ENCODE measurements around the gene POLR1C.

The POLR1C gene

GRCh38 chr6:43499028-43499815, 17.7 kb upstream of the POLR1C start:
- no peak for TF ChIP-seq EZH2phosphoT487 (conservative IDR thresholded peaks at IDR 0.05; ENCODE audit: low read length)
- H3K4me2 ChIP-seq (ENCODE audit: low read depth, low read length, poor library complexity, severe bottlenecking), result no peak overlapping the region
- H3K9ac ChIP-seq (ENCODE audit: low read length), result no peak overlapping the region
- no peak overlapping the region for H2AFZ ChIP-seq (ENCODE audit: low read depth, low read length, severe bottlenecking)
- no peaks in the 10 kb centered on the region for H3F3A ChIP-seq (ENCODE audit: insufficient read depth)
- no peaks in the 10 kb centered on the region for H3K36me3 ChIP-seq (ENCODE audit: low read length)
- no peak overlapping the region for H3K4me3 ChIP-seq (ENCODE audit: insufficient read depth, low read length, poor library complexity, severe bottlenecking)
- H3K9me2 ChIP-seq (replicated peaks; ENCODE audit: insufficient read depth, low read length), result no peaks in the 10 kb centered on the region
- H3K27ac ChIP-seq (ENCODE audit: low read depth, low read length), result no peak overlapping the region
- H4K20me1 ChIP-seq (ENCODE audit: low read depth, low read length), result no peaks in the 10 kb centered on the region
- H3K27me3 ChIP-seq (ENCODE audit: low read length), result no peaks in the 10 kb centered on the region
- no peaks in the 10 kb centered on the region for H3K9me3 ChIP-seq (ENCODE audit: insufficient read depth, low read length)
- H3K79me2 ChIP-seq (ENCODE audit: insufficient read depth, low read length), result no peaks in the 10 kb centered on the region

DNA sequence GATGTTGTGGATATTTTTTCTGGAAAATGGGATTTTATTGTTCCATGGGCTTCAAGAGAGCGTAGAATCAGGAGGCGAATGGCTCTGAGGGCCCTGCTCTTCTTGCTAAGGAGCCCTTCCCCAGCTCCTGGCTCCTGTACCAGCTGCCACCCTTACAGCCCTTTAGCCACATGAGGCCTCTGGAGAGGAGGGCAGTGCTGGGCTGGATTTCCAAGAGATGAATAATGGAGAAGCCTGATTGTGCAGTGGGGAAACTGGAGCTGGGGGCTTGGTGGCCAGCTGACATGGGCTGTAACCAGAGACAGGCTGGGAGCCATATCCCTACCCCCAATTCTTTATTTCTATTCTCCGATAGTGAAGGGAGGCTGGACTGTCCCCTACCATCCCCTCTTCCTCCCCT, 16.0 kb upstream of the POLR1C start:
- no peaks in the 10 kb centered on the region for H3K36me3 ChIP-seq (ENCODE audit: low read length)

GRCh38 chr6:43502666-43503065, 14.2 kb upstream of the POLR1C start:
- no peaks in the 10 kb centered on the region for H3K27me3 ChIP-seq (ENCODE audit: low read length)
- H3K9me2 ChIP-seq (replicated peaks; ENCODE audit: insufficient read depth, low read length), result no peaks in the 10 kb centered on the region
- no peak overlapping the region for H3K9ac ChIP-seq (ENCODE audit: low read length)
- no peak for TF ChIP-seq EZH2phosphoT487 (conservative IDR thresholded peaks at IDR 0.05; ENCODE audit: low read length)
- TF ChIP-seq, protein P1, sequence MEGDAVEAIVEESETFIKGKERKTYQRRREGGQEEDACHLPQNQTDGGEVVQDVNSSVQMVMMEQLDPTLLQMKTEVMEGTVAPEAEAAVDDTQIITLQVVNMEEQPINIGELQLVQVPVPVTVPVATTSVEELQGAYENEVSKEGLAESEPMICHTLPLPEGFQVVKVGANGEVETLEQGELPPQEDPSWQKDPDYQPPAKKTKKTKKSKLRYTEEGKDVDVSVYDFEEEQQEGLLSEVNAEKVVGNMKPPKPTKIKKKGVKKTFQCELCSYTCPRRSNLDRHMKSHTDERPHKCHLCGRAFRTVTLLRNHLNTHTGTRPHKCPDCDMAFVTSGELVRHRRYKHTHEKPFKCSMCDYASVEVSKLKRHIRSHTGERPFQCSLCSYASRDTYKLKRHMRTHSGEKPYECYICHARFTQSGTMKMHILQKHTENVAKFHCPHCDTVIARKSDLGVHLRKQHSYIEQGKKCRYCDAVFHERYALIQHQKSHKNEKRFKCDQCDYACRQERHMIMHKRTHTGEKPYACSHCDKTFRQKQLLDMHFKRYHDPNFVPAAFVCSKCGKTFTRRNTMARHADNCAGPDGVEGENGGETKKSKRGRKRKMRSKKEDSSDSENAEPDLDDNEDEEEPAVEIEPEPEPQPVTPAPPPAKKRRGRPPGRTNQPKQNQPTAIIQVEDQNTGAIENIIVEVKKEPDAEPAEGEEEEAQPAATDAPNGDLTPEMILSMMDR (IDR thresholded peaks at IDR 0.05; ENCODE audit: insufficient read depth, low read length, poor library complexity, severe bottlenecking), result no peak
- H2AFZ ChIP-seq (ENCODE audit: low read depth, low read length, severe bottlenecking), result no peak overlapping the region
- no peak overlapping the region for H3K27ac ChIP-seq (ENCODE audit: low read depth, low read length)
- H3K79me2 ChIP-seq (ENCODE audit: insufficient read depth, low read length), result no peaks in the 10 kb centered on the region
- no peaks in the 10 kb centered on the region for H3F3A ChIP-seq (ENCODE audit: insufficient read depth)
- no peaks in the 10 kb centered on the region for H3K9me3 ChIP-seq (ENCODE audit: insufficient read depth, low read length)
- H3K36me3 ChIP-seq (ENCODE audit: low read length), result no peaks in the 10 kb centered on the region
- no peaks in the 10 kb centered on the region for H4K20me1 ChIP-seq (ENCODE audit: low read depth, low read length)
- no peak overlapping the region for H3K4me2 ChIP-seq (ENCODE audit: low read depth, low read length, poor library complexity, severe bottlenecking)
- H3K4me3 ChIP-seq (ENCODE audit: insufficient read depth, low read length, poor library complexity, severe bottlenecking), result no peak overlapping the region

More for the DNA sequence above, 16.0 kb upstream of the POLR1C start:
- Histone ChIP-seq H3K9ac (ENCODE audit: low read length) (no peak overlapping the region), H3K4me2 (ENCODE audit: low read depth, low read length, poor library complexity, severe bottlenecking) (no peak overlapping the region), H4K20me1 (ENCODE audit: low read depth, low read length) (no peaks in the 10 kb centered on the region), H3F3A (ENCODE audit: insufficient read depth) (no peaks in the 10 kb centered on the region), H3K79me2 (ENCODE audit: insufficient read depth, low read length) (no peaks in the 10 kb centered on the region), H3K9me2 (replicated peaks; ENCODE audit: insufficient read depth, low read length) (no peaks in the 10 kb centered on the region), H3K9me3 (ENCODE audit: insufficient read depth, low read length) (no peaks in the 10 kb centered on the region), H2AFZ (ENCODE audit: low read depth, low read length, severe bottlenecking) (no peak overlapping the region), H3K27me3 (ENCODE audit: low read length) (no peaks in the 10 kb centered on the region), H3K27ac (ENCODE audit: low read depth, low read length) (no peak overlapping the region), H3K4me3 (ENCODE audit: insufficient read depth, low read length, poor library complexity, severe bottlenecking) (no peak overlapping the region)
- TF ChIP-seq, protein P1 (IDR thresholded peaks at IDR 0.05; ENCODE audit: insufficient read depth, low read length, poor library complexity, severe bottlenecking), result no peak
- no peak for TF ChIP-seq EZH2phosphoT487 (conservative IDR thresholded peaks at IDR 0.05; ENCODE audit: low read length)

GRCh38 chr6:43503443-43503842, 13.4 kb upstream of the POLR1C start:
- H3K9me3 ChIP-seq (ENCODE audit: insufficient read depth, low read length), result no peaks in the 10 kb centered on the region
- TF ChIP-seq, protein P1 (IDR thresholded peaks at IDR 0.05; ENCODE audit: insufficient read depth, low read length, poor library complexity, severe bottlenecking), result no peak
- no peak for TF ChIP-seq EZH2phosphoT487 (conservative IDR thresholded peaks at IDR 0.05; ENCODE audit: low read length)
- H3K4me2 ChIP-seq (ENCODE audit: low read depth, low read length, poor library complexity, severe bottlenecking), result no peak overlapping the region
- H3K79me2 ChIP-seq (ENCODE audit: insufficient read depth, low read length), result no peaks in the 10 kb centered on the region
- H3K27me3 ChIP-seq (ENCODE audit: low read length), result no peaks in the 10 kb centered on the region
- H2AFZ ChIP-seq (ENCODE audit: low read depth, low read length, severe bottlenecking), result no peak overlapping the region
- H3K36me3 ChIP-seq (ENCODE audit: low read length), result no peaks in the 10 kb centered on the region
- H3K9me2 ChIP-seq (replicated peaks; ENCODE audit: insufficient read depth, low read length), result no peaks in the 10 kb centered on the region
- no peak overlapping the region for H3K4me3 ChIP-seq (ENCODE audit: insufficient read depth, low read length, poor library complexity, severe bottlenecking)
- no peak overlapping the region for H3K27ac ChIP-seq (ENCODE audit: low read depth, low read length)
- H4K20me1 ChIP-seq (ENCODE audit: low read depth, low read length), result no peaks in the 10 kb centered on the region
- no peak overlapping the region for H3K9ac ChIP-seq (ENCODE audit: low read length)
- no peaks in the 10 kb centered on the region for H3F3A ChIP-seq (ENCODE audit: insufficient read depth)
